CD14-positive monocyte (primary cell): ENCODE data around the gene CYBB. TPM values are rescaled to one million over a fixed set of nuclear protein-coding genes. Genes with fewer than 3 reads are reported as not detected.
A peak's percentile ranks its signal among the peaks of the same experiment; 100 is the strongest.
"Not testable (repeated sequence)": the region's sequence is repeated elsewhere in the genome, so short reads cannot be mapped to it uniquely, and the experiment has no call there.

ENCODE experiments used
- DNase-seq, 3 donors: peaks; one replicate each; pipeline ENCODE4 v3.0.0-alpha.2; 2011 to 2022
- H2AFZ ChIP-seq: 2 replicates; pipeline ENCODE4 v1.6.0; 2012; ENCODE audit warnings: mild to moderate bottlenecking, low read depth, low read length, inconsistent platforms; ENCODE audit not compliant: insufficient read depth, poor library complexity, severe bottlenecking
- H3K27ac ChIP-seq, 2 donors: 1 replicate in 1 of 2; 2 replicates in 1 of 2; pipeline ENCODE4 v1.5.1; 2012 to 2013; ENCODE audit warnings: low read length in 2 of 2, control low read depth in 1 of 2, inconsistent platforms in 1 of 2, low read depth in 1 of 2, mild to moderate bottlenecking in 1 of 2
- H3K27me3 ChIP-seq, 2 donors: one replicate each; pipeline versions ENCODE4 v1.6.0 to v1.6.1; 2011 to 2013; ENCODE audit warnings: low read length in 2 of 2; ENCODE audit not compliant: control insufficient read depth in 2 of 2, insufficient read depth in 2 of 2
- H3K36me3 ChIP-seq, 2 donors: replicated peaks in 1 of 2; 1 replicate in 1 of 2; 2 replicates in 1 of 2; pipeline versions ENCODE4 v1.5.1 to v1.6.1; 2012 to 2013; ENCODE audit warnings: low read length in 2 of 2, control low read depth in 1 of 2, inconsistent platforms in 1 of 2, mild to moderate bottlenecking in 1 of 2; ENCODE audit not compliant: insufficient read depth in 2 of 2, control insufficient read depth in 1 of 2
- H3K4me1 ChIP-seq, 2 donors: 1 replicate in 1 of 2; 2 replicates in 1 of 2; pipeline versions ENCODE4 v1.5.1 to v1.6.1; 2012 to 2013; ENCODE audit warnings: low read length in 2 of 2, control low read depth in 1 of 2, inconsistent platforms in 1 of 2, mild to moderate bottlenecking in 1 of 2, moderate library complexity in 1 of 2; ENCODE audit not compliant: insufficient read depth in 2 of 2, control insufficient read depth in 1 of 2
- H3K4me2 ChIP-seq: replicated peaks from 2 replicates; pipeline ENCODE3; 2012; ENCODE audit warnings: low read length, moderate library complexity, mild to moderate bottlenecking; ENCODE audit not compliant: poor library complexity, severe bottlenecking; ENCODE audit errors: extremely low read depth
- H3K4me3 ChIP-seq, 3 experiments: fragments of 200-600 bp in 1 of 3; sonication (generic) in 1 of 3; replicated peaks in 1 of 3; 1 replicate in 2 of 3; 2 replicates in 1 of 3; pipeline ENCODE4 v1.5.1; 2011 to 2013; ENCODE audit warnings: low read length in 3 of 3, mild to moderate bottlenecking in 3 of 3, control low read depth in 2 of 3, low read depth in 2 of 3, inconsistent platforms in 1 of 3, moderate library complexity in 1 of 3
- H3K79me2 ChIP-seq: 2 replicates; pipeline ENCODE4 v1.6.0; 2012; ENCODE audit warnings: mild to moderate bottlenecking, control low read depth, inconsistent platforms, low read length, moderate library complexity; ENCODE audit not compliant: insufficient read depth
- H3K9ac ChIP-seq: 2 replicates; pipeline ENCODE4 v1.6.0; 2017; ENCODE audit warnings: low read length, mild to moderate bottlenecking; ENCODE audit not compliant: insufficient read depth, poor library complexity, severe bottlenecking
- H3K9me3 ChIP-seq, 2 donors: replicated peaks in 1 of 2; 1 replicate in 1 of 2; 2 replicates in 1 of 2; pipeline versions ENCODE4 v1.5.1 to v1.6.1; 2012 to 2013; ENCODE audit warnings: low read length in 2 of 2, control low read depth in 1 of 2; ENCODE audit not compliant: control insufficient read depth in 1 of 2, insufficient read depth in 1 of 2
- H4K20me1 ChIP-seq: 2 replicates; pipeline ENCODE4 v1.6.0; 2012; ENCODE audit warnings: mild to moderate bottlenecking, low read length, control low read depth, moderate library complexity; ENCODE audit not compliant: insufficient read depth
- H3K27ac Mint-ChIP-seq, 7 donors: one replicate each; pipeline ENCODE4 v1.8.0; 2020; ENCODE audit warnings: mild to moderate bottlenecking in 7 of 7, mixed read lengths in 7 of 7, moderate library complexity in 6 of 7, inconsistent platforms in 2 of 7
- H3K27me3 Mint-ChIP-seq, 3 donors: one replicate each; pipeline ENCODE4 v1.8.0; 2021 to 2022; ENCODE audit warnings: low read depth in 3 of 3, mild to moderate bottlenecking in 3 of 3, mixed read lengths in 3 of 3, moderate library complexity in 3 of 3, inconsistent platforms in 1 of 3
- H3K36me3 Mint-ChIP-seq, 2 donors: one replicate each; pipeline ENCODE4 v1.8.0; 2020; ENCODE audit warnings: mixed read lengths in 2 of 2, inconsistent platforms in 1 of 2, mild to moderate bottlenecking in 1 of 2
- H3K4me1 Mint-ChIP-seq: one replicate; pipeline ENCODE4 v1.8.0; 2020; ENCODE audit warnings: mild to moderate bottlenecking, mixed read lengths
- H3K4me3 Mint-ChIP-seq, 2 donors: one replicate each; pipeline ENCODE4 v1.8.0; 2020; ENCODE audit warnings: mild to moderate bottlenecking in 2 of 2, mixed read lengths in 2 of 2, moderate library complexity in 1 of 2
- H3K9me3 Mint-ChIP-seq, 7 donors: one replicate each; pipeline ENCODE4 v1.8.0; 2020 to 2022; ENCODE audit warnings: mixed read lengths in 7 of 7, mild to moderate bottlenecking in 6 of 7, moderate library complexity in 6 of 7, inconsistent platforms in 2 of 7
- WGBS: methylation state at CpG from one replicate; pipeline ENCODE4 v1.1.5; 2013; ENCODE audit warnings: missing lambda C conversion rate; ENCODE audit not compliant: insufficient coverage; 5-methylcytosine and 5-hydroxymethylcytosine counted together
- intact Hi-C, 2 donors: fragments of 100-400 bp; cut with micrococcal nuclease; formaldehyde crosslinking; loops; one replicate each; pipeline versions ENCODE4 v1.15.0 to v1.15.1; 2023
- polyA plus RNA-seq, 3 donors: library from polyadenylated mRNA; depleted of rRNA in 1 of 3; unstranded in 2 of 3; stranded (reverse) in 1 of 3; fragments of 300-500 nt in 2 of 3; fragments of >200 nt in 1 of 3; fragmentation: Illumina TruSeq in 2 of 3; gene quantifications; 1 replicate in 2 of 3; 2 replicates in 1 of 3; pipeline ENCODE4 v1.2.3, GENCODE V29; 2012 to 2021
- TF ChIP-seq, protein P1 (sequence below): fragments of 200-600 bp; IDR thresholded peaks from one replicate; pipeline ENCODE4 v1.8.0; 2022; ENCODE audit warnings: antibody characterized with exemption, mild to moderate bottlenecking

Gene CYBB
- polyA plus RNA-seq, 3 donors = 328 to 851 (median 842) TPM

DNA sequence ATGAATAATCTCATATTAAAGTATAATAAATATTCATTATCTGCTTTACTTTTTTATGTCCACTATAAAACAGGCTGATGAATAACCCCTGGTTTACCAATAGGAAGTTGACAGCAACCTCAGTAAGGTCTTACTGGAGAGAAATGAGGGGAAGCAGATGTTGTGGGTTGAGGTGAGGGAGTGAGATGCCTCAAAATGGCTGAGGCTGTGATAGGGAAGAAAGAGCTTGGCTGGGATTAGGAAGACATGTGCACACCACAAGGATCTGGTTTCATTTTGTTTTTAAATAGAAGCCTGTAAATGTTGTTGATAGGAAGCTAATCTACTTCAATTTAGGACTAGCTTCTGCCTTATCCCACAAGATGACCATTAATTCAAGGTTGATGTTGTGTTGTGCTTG is 14.4 kb upstream of the CYBB start:
- Histone ChIP-seq H3K27ac (no peak overlapping the region), H3K4me1 (peaks cover 44 to 59% of the 10 kb centered on the region in 2 donors), H3K36me3 (no peaks in the 10 kb centered on the region), H3K9ac (no peak overlapping the region), H3K27me3 (no peaks in the 10 kb centered on the region), H2AFZ (no peak overlapping the region), H4K20me1 (no peaks in the 10 kb centered on the region), H3K4me2 (no peak overlapping the region), H3K4me3 (no peak overlapping the region), H3K79me2 (no peaks in the 10 kb centered on the region), H3K9me3 (no peaks in the 10 kb centered on the region)
- intact Hi-C loops = no loop called here
- Mint-ChIP-seq H3K36me3 (no peaks in the 10 kb centered on the region), H3K4me3 (no peak overlapping the region), H3K9me3 (peaks cover 0 to 9% (median 2%) of the 10 kb centered on the region in 7 donors), H3K27me3 (no peaks in the 10 kb centered on the region), H3K4me1 (peaks cover 40% of the 10 kb centered on the region), H3K27ac (no peak overlapping the region)
- TF ChIP-seq, protein P1, sequence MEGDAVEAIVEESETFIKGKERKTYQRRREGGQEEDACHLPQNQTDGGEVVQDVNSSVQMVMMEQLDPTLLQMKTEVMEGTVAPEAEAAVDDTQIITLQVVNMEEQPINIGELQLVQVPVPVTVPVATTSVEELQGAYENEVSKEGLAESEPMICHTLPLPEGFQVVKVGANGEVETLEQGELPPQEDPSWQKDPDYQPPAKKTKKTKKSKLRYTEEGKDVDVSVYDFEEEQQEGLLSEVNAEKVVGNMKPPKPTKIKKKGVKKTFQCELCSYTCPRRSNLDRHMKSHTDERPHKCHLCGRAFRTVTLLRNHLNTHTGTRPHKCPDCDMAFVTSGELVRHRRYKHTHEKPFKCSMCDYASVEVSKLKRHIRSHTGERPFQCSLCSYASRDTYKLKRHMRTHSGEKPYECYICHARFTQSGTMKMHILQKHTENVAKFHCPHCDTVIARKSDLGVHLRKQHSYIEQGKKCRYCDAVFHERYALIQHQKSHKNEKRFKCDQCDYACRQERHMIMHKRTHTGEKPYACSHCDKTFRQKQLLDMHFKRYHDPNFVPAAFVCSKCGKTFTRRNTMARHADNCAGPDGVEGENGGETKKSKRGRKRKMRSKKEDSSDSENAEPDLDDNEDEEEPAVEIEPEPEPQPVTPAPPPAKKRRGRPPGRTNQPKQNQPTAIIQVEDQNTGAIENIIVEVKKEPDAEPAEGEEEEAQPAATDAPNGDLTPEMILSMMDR = no peak
- DNase-seq = no peak

DNA sequence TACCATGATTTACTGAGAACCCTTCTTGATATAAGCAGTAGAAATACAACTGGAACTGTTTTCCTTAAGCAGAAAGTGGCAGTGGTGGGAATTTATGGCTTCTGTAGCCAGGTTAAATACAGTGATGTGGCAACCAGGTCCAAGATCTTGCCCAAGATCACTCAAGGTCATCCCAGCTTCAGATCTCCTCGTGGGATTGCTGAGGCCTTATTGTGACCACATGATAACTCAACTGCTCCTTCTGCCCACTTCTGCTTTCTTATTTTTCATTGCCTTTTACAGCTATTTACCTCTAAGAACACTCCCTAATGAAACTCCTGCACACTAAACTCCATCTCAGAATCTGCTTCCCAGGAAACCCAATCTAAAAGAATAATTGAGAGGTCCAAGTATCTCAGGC is 12.4 kb upstream of the CYBB start:
- H3K36me3 Mint-ChIP-seq = no peaks in the 10 kb centered on the region
- H3K4me1 Mint-ChIP-seq = peaks cover 30% of the 10 kb centered on the region
- TF ChIP-seq, protein P1 = no peak
- no peaks in the 10 kb centered on the region for H3K9me3 ChIP-seq
- H3K27ac Mint-ChIP-seq = peak overlapping the region in 4 of 7 donors; percentile 8 to 63 (median 44)
- H3K27me3 Mint-ChIP-seq = peaks cover 0 to 2% (median 0%) of the 10 kb centered on the region in 3 donors
- no peaks in the 10 kb centered on the region for H3K36me3 ChIP-seq
- H4K20me1 ChIP-seq = no peaks in the 10 kb centered on the region
- intact Hi-C loops = no loop called here
- H3K79me2 ChIP-seq = no peaks in the 10 kb centered on the region
- H3K27ac ChIP-seq = peak overlapping the region in 1 of 2 donors; percentile 5
- peaks cover 32 to 43% of the 10 kb centered on the region in 2 donors for H3K4me1 ChIP-seq
- H3K4me2 ChIP-seq = no peak overlapping the region
- no peak overlapping the region for H2AFZ ChIP-seq
- no peaks in the 10 kb centered on the region for H3K27me3 ChIP-seq
- peaks cover 0 to 9% (median 2%) of the 10 kb centered on the region in 7 donors for H3K9me3 Mint-ChIP-seq
- no peak overlapping the region for H3K9ac ChIP-seq
- H3K4me3 Mint-ChIP-seq = no peak overlapping the region
- peak in 2 of 3 donors; percentile 42 to 43 for DNase-seq
- 0% methylated on average over 1 of the region's 1 CpG for WGBS
- H3K4me3 ChIP-seq = no peak overlapping the region

GRCh38 chrX:37768866-37769265 is 11.0 kb upstream of the CYBB start:
- H3K4me3 Mint-ChIP-seq, H3K27ac ChIP-seq, H3K27me3 Mint-ChIP-seq, H3K79me2 ChIP-seq, H3K36me3 ChIP-seq, H3K4me3 ChIP-seq, H2AFZ ChIP-seq, H4K20me1 ChIP-seq, H3K4me2 ChIP-seq, H3K36me3 Mint-ChIP-seq, H3K27me3 ChIP-seq, H3K9me3 Mint-ChIP-seq, H3K9ac ChIP-seq, DNase-seq, H3K9me3 ChIP-seq, intact Hi-C loops, H3K27ac Mint-ChIP-seq: not testable (repeated sequence)
- WGBS = 100% methylated on average over 8 of the region's 9 CpGs
- peaks cover 24 to 28% of the 10 kb centered on the region in 2 donors for H3K4me1 ChIP-seq
- peaks cover 22% of the 10 kb centered on the region for H3K4me1 Mint-ChIP-seq
